IMR-90 (cell line): Measurements from ENCODE around the gene RELT. TPM values are rescaled to one million over a fixed set of nuclear protein-coding genes. Genes with fewer than 3 reads are reported as not detected.

Experiments used
- ATAC-seq: fragments of 200-7000 bp; cut with Tn5 transposase; 2 replicates; pipeline ENCODE4 v1.9.1; 2020; ENCODE audit warnings: low read depth, mild to moderate bottlenecking, moderate library complexity
- BruUV-seq: library from RNA; stranded (reverse); fragments of 400-500 nt; replicated peaks from 2 replicates; lab custom pipeline; 2021; lab: Mats Ljungman, UMichigan
- CTCF ChIA-PET: fragments of 300-600 bp; formaldehyde crosslinking; extraction: SDS; loops from one replicate; lab custom pipeline; 2021; ENCODE audit warnings: antibody characterized with exemption; lab: Yijun Ruan, JAX
- POLR2A ChIA-PET: fragments of 300-600 bp; sonication (Branson Sonifier 250); formaldehyde crosslinking; loops from one replicate; lab custom pipeline; 2022; ENCODE audit warnings: antibody characterized with exemption; ENCODE audit not compliant: unreplicated experiment; lab: Charles Lee
- DNase-seq: peaks from one replicate; pipeline ENCODE4 v3.0.0; 2013
- H2AFZ ChIP-seq: replicated peaks from 2 replicates; pipeline ENCODE3; 2013; ENCODE audit warnings: low read length, mild to moderate bottlenecking; ENCODE audit not compliant: poor library complexity
- H2AK5ac ChIP-seq: 2 replicates; pipeline ENCODE4 v1.6.1; 2013; ENCODE audit warnings: low read depth, low read length, inconsistent platforms
- H2AK9ac ChIP-seq: replicated peaks from 2 replicates; pipeline ENCODE3; 2013; ENCODE audit warnings: mild to moderate bottlenecking, low read depth, low read length, moderate library complexity; ENCODE audit not compliant: poor library complexity
- H2BK120ac ChIP-seq: 2 replicates; pipeline ENCODE4 v1.6.1; 2013; ENCODE audit warnings: low read depth, low read length, inconsistent platforms
- H2BK15ac ChIP-seq: 3 replicates; pipeline ENCODE4 v1.6.1; 2013; ENCODE audit warnings: low read depth, low read length, inconsistent platforms
- H2BK20ac ChIP-seq: 2 replicates; pipeline ENCODE4 v1.6.1; 2013; ENCODE audit warnings: low read depth, mild to moderate bottlenecking, inconsistent platforms, low read length, moderate library complexity
- H2BK5ac ChIP-seq: 2 replicates; pipeline ENCODE4 v1.6.1; 2013; ENCODE audit warnings: mild to moderate bottlenecking, low read depth, low read length, inconsistent platforms; ENCODE audit not compliant: poor library complexity, severe bottlenecking
- H3K14ac ChIP-seq: replicated peaks from 2 replicates; pipeline ENCODE4 v1.6.1; 2013; ENCODE audit warnings: low read depth, low read length, inconsistent platforms
- H3K18ac ChIP-seq: 2 replicates; pipeline ENCODE4 v1.6.1; 2013; ENCODE audit warnings: low read depth, low read length, control low read depth
- H3K23ac ChIP-seq: 2 replicates; pipeline ENCODE4 v1.6.1; 2013; ENCODE audit warnings: low read depth, low read length, inconsistent platforms
- H3K27ac ChIP-seq: 2 replicates; pipeline ENCODE4 v1.5.1; 2013; ENCODE audit warnings: mild to moderate bottlenecking, control low read depth, low read length; ENCODE audit not compliant: insufficient read depth
- H3K27me3 ChIP-seq: 2 replicates; pipeline ENCODE4 v1.6.1; 2013; ENCODE audit warnings: low read length; ENCODE audit not compliant: control insufficient read depth, insufficient read depth
- H3K36me3 ChIP-seq: 2 replicates; pipeline ENCODE4 v1.6.1; 2013; ENCODE audit warnings: low read length, mixed read lengths; ENCODE audit not compliant: control insufficient read depth, insufficient read depth
- H3K4ac ChIP-seq: 2 replicates; pipeline ENCODE4 v1.6.1; 2013; ENCODE audit warnings: low read depth, low read length, inconsistent platforms
- H3K4me1 ChIP-seq: 2 replicates; pipeline ENCODE4 v1.6.1; 2013; ENCODE audit warnings: low read length, mixed read lengths; ENCODE audit not compliant: control insufficient read depth, insufficient read depth
- H3K4me2 ChIP-seq: 2 replicates; pipeline ENCODE4 v1.6.1; 2013; ENCODE audit warnings: low read depth, mild to moderate bottlenecking, control low read depth, low read length, moderate library complexity
- H3K4me3 ChIP-seq: 2 replicates; pipeline ENCODE4 v1.5.1; 2013; ENCODE audit warnings: low read depth, mild to moderate bottlenecking, control low read depth, low read length, moderate library complexity; ENCODE audit not compliant: insufficient read depth
- H3K56ac ChIP-seq: 2 replicates; pipeline ENCODE4 v1.6.1; 2013; ENCODE audit warnings: low read length, inconsistent platforms; ENCODE audit not compliant: insufficient read depth; ENCODE audit errors: extremely low read depth
- H3K79me1 ChIP-seq, 2 experiments: 2 replicates each; pipeline ENCODE4 v1.6.1; 2013; ENCODE audit warnings: low read length in 2 of 2, inconsistent platforms in 1 of 2, low read depth in 1 of 2
- H3K9ac ChIP-seq: 2 replicates; pipeline ENCODE4 v1.6.1; 2013; ENCODE audit warnings: low read depth, low read length, control low read depth
- H3K9me1 ChIP-seq: 2 replicates; pipeline ENCODE4 v1.6.1; 2013; ENCODE audit warnings: low read length, inconsistent platforms; ENCODE audit not compliant: insufficient read depth
- H3K9me3 ChIP-seq: 2 replicates; pipeline ENCODE4 v1.6.1; 2013; ENCODE audit warnings: low read length; ENCODE audit not compliant: control insufficient read depth, insufficient read depth
- H4K20me1 ChIP-seq: 2 replicates; pipeline ENCODE4 v1.6.1; 2013; ENCODE audit warnings: low read length, inconsistent platforms; ENCODE audit not compliant: insufficient read depth
- H4K5ac ChIP-seq: 2 replicates; pipeline ENCODE4 v1.6.1; 2013; ENCODE audit warnings: mild to moderate bottlenecking, low read depth, low read length, control low read depth
- H4K8ac ChIP-seq, 2 experiments: 2 replicates each; pipeline ENCODE4 v1.6.1; 2013; ENCODE audit warnings: low read depth in 2 of 2, low read length in 2 of 2, control low read depth in 1 of 2, inconsistent platforms in 1 of 2
- H4K91ac ChIP-seq: 2 replicates; pipeline ENCODE4 v1.6.1; 2013; ENCODE audit warnings: low read depth, low read length, inconsistent platforms; ENCODE audit not compliant: insufficient read depth
- CHD1 ChIP-seq: IDR thresholded peaks from 2 replicates; pipeline ENCODE4 v1.6.1; 2012; ENCODE audit warnings: low read depth, low read length, improper control_type of control experiment
- CTCF ChIP-seq: conservative IDR thresholded peaks from 2 replicates; pipeline ENCODE4 v1.5.1; 2012; ENCODE audit warnings: mild to moderate bottlenecking, low read depth, low read length, improper control_type of control experiment
- MAZ ChIP-seq: IDR thresholded peaks from 2 replicates; pipeline ENCODE4 v1.6.1; 2012; ENCODE audit warnings: low read depth, mild to moderate bottlenecking, low read length, improper control_type of control experiment, moderate library complexity, borderline replicate concordance
- POLR2A ChIP-seq: IDR thresholded peaks from 2 replicates; pipeline ENCODE4 v1.6.1; 2012; ENCODE audit warnings: mild to moderate bottlenecking, low read depth, low read length
- RAD21 ChIP-seq: IDR thresholded peaks from 2 replicates; pipeline ENCODE4 v1.6.1; 2012; ENCODE audit warnings: low read length, improper control_type of control experiment
- RCOR1 ChIP-seq: IDR thresholded peaks from 2 replicates; pipeline ENCODE4 v1.6.1; 2012; ENCODE audit warnings: mild to moderate bottlenecking, low read length, improper control_type of control experiment; ENCODE audit not compliant: insufficient replicate concordance
- SMC3 ChIP-seq: fragments of 150-350 bp; IDR thresholded peaks from 2 replicates; pipeline ENCODE4 v1.6.1; 2016; ENCODE audit warnings: low read depth, mild to moderate bottlenecking, antibody characterized with exemption, low read length, moderate library complexity
- WGBS, 2 experiments: methylation state at CpG; one replicate each; pipeline versions ENCODE4 v1.1.5 to v1.1.7; 2013; ENCODE audit warnings: missing lambda C conversion rate in 2 of 2; ENCODE audit not compliant: insufficient read length in 1 of 2; ENCODE audit errors: extremely low coverage in 2 of 2; 5-methylcytosine and 5-hydroxymethylcytosine counted together
- dilution Hi-C: fragments of 300-500 bp; cut with HindIII; formaldehyde crosslinking; loops from one replicate; pipeline ENCODE4 v1.14.3; 2018; ENCODE audit warnings: low sequenced_read_pairs; ENCODE audit not compliant: unreplicated experiment
- in situ Hi-C: fragments of 300-500 bp; cut with MboI; formaldehyde crosslinking; loops from 3 replicates; pipeline ENCODE4 v1.14.3; 2019; ENCODE audit warnings: low sequenced_read_pairs, inconsistent platforms, mixed read lengths
- intact Hi-C: fragments of 100-400 bp; cut with micrococcal nuclease; formaldehyde crosslinking; loops from 2 replicates; pipeline ENCODE4 v1.10.0; 2022
- polyA plus RNA-seq, 3 experiments: library from polyadenylated mRNA; depleted of rRNA; stranded (reverse); fragments of >200 nt; gene quantifications; 2 replicates each; pipeline ENCODE4 v1.2.3, GENCODE V29; 2012; ENCODE audit warnings: low replicate concordance in 1 of 3
- total RNA-seq: library from RNA; depleted of rRNA; stranded (reverse); fragments of >200 nt; gene quantifications from 2 replicates; pipeline ENCODE4 v1.2.3, GENCODE V29; 2012

RELT gene
- total and polyA plus RNA-seq, 2 of the 4 experiments (the other 2 are of a cell fraction), result 2.3 to 5.3 TPM

GRCh38 chr11:73330569-73331093, 45.6 kb upstream of the RELT start:
- peak overlapping the region; percentile 88 for H2AK5ac ChIP-seq
- DNase-seq (peak; percentile 61), ATAC-seq (peak; percentile 27)
- peak overlapping the region; percentile 34 for H2AFZ ChIP-seq
- H3K4ac ChIP-seq, result peak overlapping the region; percentile 95
- dilution Hi-C loops (no loop called here), in situ Hi-C loops (no loop called here), intact Hi-C loops (no loop called here)
- no TSS peak for BruUV-seq
- H3K9me1 ChIP-seq, result peaks cover 38% of the 10 kb centered on the region
- no peaks in the 10 kb centered on the region for H3K9me3 ChIP-seq
- H2BK20ac ChIP-seq, result peak overlapping the region; percentile 66; the same call in 1 of the 2 replicates
- no peak overlapping the region for H2AK9ac ChIP-seq
- no peak overlapping the region for H3K4me3 ChIP-seq
- peak overlapping the region; percentile 27 to 91; a peak in 3 of 4 replicates for H4K8ac ChIP-seq
- H4K20me1 ChIP-seq, result peaks cover 82% of the 10 kb centered on the region
- POLR2A ChIA-PET, result interaction anchor here (1.9 kb wide), 1 partner anchor 19 kb away, joined by 4 read pairs; no protein-coding TSS in a partner anchor
- H3K56ac ChIP-seq, result no peak overlapping the region
- H3K23ac ChIP-seq, result peak overlapping the region; percentile 90; the same call in 1 of the 2 replicates
- H2BK15ac ChIP-seq, result peak overlapping the region; percentile 92; the same call in 1 of the 3 replicates
- peak overlapping the region; percentile 96 for H4K91ac ChIP-seq
- WGBS, 2 experiments, result 100% methylated on average over 1 of the region's 3 CpGs; no CpG with 5 or more reads in 1 of the 2 experiments
- peak overlapping the region; percentile 88 for H3K27ac ChIP-seq
- peak overlapping the region; percentile 91 for H2BK5ac ChIP-seq
- peak overlapping the region; percentile 50 for H4K5ac ChIP-seq
- H3K27me3 ChIP-seq, result no peaks in the 10 kb centered on the region
- TF ChIP-seq RAD21 (peak; percentile 50), CTCF (peak; percentile 62), SMC3 (peak; percentile 31; the same call in 1 of the 2 replicates), MAZ (no peak), POLR2A (no peak), CHD1 (no peak), RCOR1 (peak; percentile 43)
- H3K4me2 ChIP-seq, result peak overlapping the region; percentile 59; the same call in 1 of the 2 replicates
- CTCF ChIA-PET, result interaction anchor here (1.0 to 1.4 kb wide), 4 partner anchors 10 to 23 kb away, joined by 3 to 5 read pairs (median 4); no protein-coding TSS in a partner anchor
- peak overlapping the region; percentile 91 for H2BK120ac ChIP-seq
- peak overlapping the region; percentile 42 for H3K9ac ChIP-seq
- H3K18ac ChIP-seq, result no peak overlapping the region
- H3K36me3 ChIP-seq, result peaks cover 10% of the 10 kb centered on the region
- peaks cover 22 to 91% of the 10 kb centered on the region in 2 experiments; a peak in 3 of 4 replicates for H3K79me1 ChIP-seq
- peaks cover 65% of the 10 kb centered on the region for H3K4me1 ChIP-seq
- H3K14ac ChIP-seq, result peak overlapping the region; percentile 97
